IMR-90 (cell line): ENCODE measurements around the gene OGA.

Experiments used
- BHLHE40 ChIP-seq: fragments of 150-350 bp; IDR thresholded peaks from 2 replicates; pipeline ENCODE4 v1.6.1; 2016; ENCODE audit warnings: mild to moderate bottlenecking, low read depth, low read length
- CEBPB ChIP-seq: IDR thresholded peaks from 2 replicates; pipeline ENCODE4 v1.6.1; 2012; ENCODE audit warnings: low read depth, low read length, improper control_type of control experiment
- MXI1 ChIP-seq: IDR thresholded peaks from 2 replicates; pipeline ENCODE4 v1.6.1; 2012; ENCODE audit warnings: low read depth, mild to moderate bottlenecking, low read length, moderate library complexity, borderline replicate concordance
- POLR2A ChIP-seq: IDR thresholded peaks from 2 replicates; pipeline ENCODE4 v1.6.1; 2012; ENCODE audit warnings: mild to moderate bottlenecking, low read depth, low read length
- RAD21 ChIP-seq: IDR thresholded peaks from 2 replicates; pipeline ENCODE4 v1.6.1; 2012; ENCODE audit warnings: low read length, improper control_type of control experiment
- SMC3 ChIP-seq: fragments of 150-350 bp; IDR thresholded peaks from 2 replicates; pipeline ENCODE4 v1.6.1; 2016; ENCODE audit warnings: low read depth, mild to moderate bottlenecking, antibody characterized with exemption, low read length, moderate library complexity
- TF ChIP-seq, protein P1 (sequence below): fragments of 150-350 bp; IDR thresholded peaks from 2 replicates; pipeline ENCODE4 v1.6.1; 2017; ENCODE audit warnings: mild to moderate bottlenecking, antibody characterized with exemption, low read length, low read depth
- TF ChIP-seq, protein P2 (sequence below): conservative IDR thresholded peaks from 2 replicates; pipeline ENCODE4 v1.5.1; 2012; ENCODE audit warnings: mild to moderate bottlenecking, low read depth, low read length, improper control_type of control experiment

DNA sequence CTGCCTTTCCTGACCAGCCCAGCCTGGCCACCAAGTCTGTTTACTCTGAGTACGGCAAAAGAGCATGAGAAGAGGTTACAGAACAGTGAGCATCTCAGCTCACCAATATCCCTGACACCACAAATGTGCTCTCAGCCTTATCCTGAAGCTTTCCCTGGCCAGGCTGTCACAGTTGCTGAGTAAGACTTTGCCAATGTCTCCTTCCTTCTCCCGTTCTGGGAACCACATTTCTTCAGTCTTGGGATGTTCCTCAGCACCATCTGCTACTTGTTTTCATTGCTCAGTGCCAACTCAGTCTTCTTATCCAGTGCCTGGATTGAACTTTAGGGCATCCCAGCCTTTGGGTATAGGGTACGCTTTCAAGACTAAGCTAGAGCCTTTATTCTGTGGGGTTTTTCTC lies 32.5 kb upstream of the OGA start:
- no peak for TF ChIP-seq CEBPB
- TF ChIP-seq, protein P1, sequence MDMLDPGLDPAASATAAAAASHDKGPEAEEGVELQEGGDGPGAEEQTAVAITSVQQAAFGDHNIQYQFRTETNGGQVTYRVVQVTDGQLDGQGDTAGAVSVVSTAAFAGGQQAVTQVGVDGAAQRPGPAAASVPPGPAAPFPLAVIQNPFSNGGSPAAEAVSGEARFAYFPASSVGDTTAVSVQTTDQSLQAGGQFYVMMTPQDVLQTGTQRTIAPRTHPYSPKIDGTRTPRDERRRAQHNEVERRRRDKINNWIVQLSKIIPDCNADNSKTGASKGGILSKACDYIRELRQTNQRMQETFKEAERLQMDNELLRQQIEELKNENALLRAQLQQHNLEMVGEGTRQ, result no peak
- no peak for TF ChIP-seq POLR2A
- TF ChIP-seq, protein P2, sequence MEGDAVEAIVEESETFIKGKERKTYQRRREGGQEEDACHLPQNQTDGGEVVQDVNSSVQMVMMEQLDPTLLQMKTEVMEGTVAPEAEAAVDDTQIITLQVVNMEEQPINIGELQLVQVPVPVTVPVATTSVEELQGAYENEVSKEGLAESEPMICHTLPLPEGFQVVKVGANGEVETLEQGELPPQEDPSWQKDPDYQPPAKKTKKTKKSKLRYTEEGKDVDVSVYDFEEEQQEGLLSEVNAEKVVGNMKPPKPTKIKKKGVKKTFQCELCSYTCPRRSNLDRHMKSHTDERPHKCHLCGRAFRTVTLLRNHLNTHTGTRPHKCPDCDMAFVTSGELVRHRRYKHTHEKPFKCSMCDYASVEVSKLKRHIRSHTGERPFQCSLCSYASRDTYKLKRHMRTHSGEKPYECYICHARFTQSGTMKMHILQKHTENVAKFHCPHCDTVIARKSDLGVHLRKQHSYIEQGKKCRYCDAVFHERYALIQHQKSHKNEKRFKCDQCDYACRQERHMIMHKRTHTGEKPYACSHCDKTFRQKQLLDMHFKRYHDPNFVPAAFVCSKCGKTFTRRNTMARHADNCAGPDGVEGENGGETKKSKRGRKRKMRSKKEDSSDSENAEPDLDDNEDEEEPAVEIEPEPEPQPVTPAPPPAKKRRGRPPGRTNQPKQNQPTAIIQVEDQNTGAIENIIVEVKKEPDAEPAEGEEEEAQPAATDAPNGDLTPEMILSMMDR, result no peak
- no peak for TF ChIP-seq MXI1
- TF ChIP-seq BHLHE40, result no peak
- TF ChIP-seq SMC3, result no peak
- TF ChIP-seq RAD21, result no peak
